HG03060 (cell line): ENCODE measurements around the gene LRRC37A.
"Not testable (repeated sequence)": the region's sequence is repeated elsewhere in the genome, so short reads cannot be mapped to it uniquely, and the experiment has no call there.

Source experiments
- ATAC-seq: cut with Tn5 transposase; IDR thresholded peaks from one replicate; pipeline ENCODE4 v1.9.1; 2021; ENCODE audit warnings: low read depth, moderate number of reproducible peaks; ENCODE audit not compliant: unreplicated experiment

Gene LRRC37A

GRCh38 chr17:46294831-46295230, at the start of gene LRRC37A:
TSS of gene LRRC37A (plus strand) at chr17:46295131. CDS start at chr17:46295134, 3 bp downstream.
- ATAC-seq = not testable (repeated sequence)

GRCh38 chr17:46249153-46249552, 45.8 kb upstream of the LRRC37A start:
- not testable (repeated sequence) for ATAC-seq

- ATAC-seq = not testable (repeated sequence)
Measured at GRCh38 chr17:46252804-46253203, 42.1 kb upstream of the LRRC37A start.

- ATAC-seq = not testable (repeated sequence)
Measured at GRCh38 chr17:46253722-46254121, 41.2 kb upstream of the LRRC37A start.

GRCh38 chr17:46254215-46254614, 40.7 kb upstream of the LRRC37A start:
- not testable (repeated sequence) for ATAC-seq

GRCh38 chr17:46256369-46256768, 38.6 kb upstream of the LRRC37A start:
- ATAC-seq = not testable (repeated sequence)

GRCh38 chr17:46259845-46260661, 34.9 kb upstream of the LRRC37A start:
- not testable (repeated sequence) for ATAC-seq

- no peak for ATAC-seq
Measured at GRCh38 chr17:46262271-46262670, 32.7 kb upstream of the LRRC37A start.

- ATAC-seq = no peak
Measured at GRCh38 chr17:46264456-46265198, 30.3 kb upstream of the LRRC37A start.

GRCh38 chr17:46266063-46266655, 28.8 kb upstream of the LRRC37A start:
- not testable (repeated sequence) for ATAC-seq

GRCh38 chr17:46266656-46267544, 28.0 kb upstream of the LRRC37A start:
- ATAC-seq = no peak

- no peak for ATAC-seq
Measured at GRCh38 chr17:46270032-46270431, 24.9 kb upstream of the LRRC37A start.

GRCh38 chr17:46273541-46274236, 21.2 kb upstream of the LRRC37A start:
- no peak for ATAC-seq

- ATAC-seq = no peak
Measured at GRCh38 chr17:46274238-46274637, 20.7 kb upstream of the LRRC37A start.

GRCh38 chr17:46276728-46277479, 18.0 kb upstream of the LRRC37A start:
- not testable (repeated sequence) for ATAC-seq

- ATAC-seq = not testable (repeated sequence)
Measured at GRCh38 chr17:46281336-46281735, 13.6 kb upstream of the LRRC37A start.

- not testable (repeated sequence) for ATAC-seq
Measured at GRCh38 chr17:46282635-46283034, 12.3 kb upstream of the LRRC37A start.

- not testable (repeated sequence) for ATAC-seq
Measured at GRCh38 chr17:46284467-46284866, 10.5 kb upstream of the LRRC37A start.

GRCh38 chr17:46285500-46285899, 9.4 kb upstream of the LRRC37A start:
- not testable (repeated sequence) for ATAC-seq
